HuH-7 (cell line): ENCODE data around the gene DUSP21.
"Not testable (repeated sequence)": the region's sequence is repeated elsewhere in the genome, so short reads cannot be mapped to it uniquely, and the experiment has no call there.

ENCODE experiments used
- DNase-seq: peaks from one replicate; pipeline ENCODE4 v3.0.0; 2011; ENCODE audit warnings: low spot score

DUSP21 gene

GRCh38 chrX:44843753-44844152 lies at the start of gene DUSP21:
Gene DUSP21 (plus strand): TSS chrX:44844021. CDS start chrX:44844133, 112 bp downstream.
- no peak for DNase-seq

- DNase-seq: no peak
Observed at GRCh38 chrX:44795945-44796450, 47.8 kb upstream of the DUSP21 start.

DNA sequence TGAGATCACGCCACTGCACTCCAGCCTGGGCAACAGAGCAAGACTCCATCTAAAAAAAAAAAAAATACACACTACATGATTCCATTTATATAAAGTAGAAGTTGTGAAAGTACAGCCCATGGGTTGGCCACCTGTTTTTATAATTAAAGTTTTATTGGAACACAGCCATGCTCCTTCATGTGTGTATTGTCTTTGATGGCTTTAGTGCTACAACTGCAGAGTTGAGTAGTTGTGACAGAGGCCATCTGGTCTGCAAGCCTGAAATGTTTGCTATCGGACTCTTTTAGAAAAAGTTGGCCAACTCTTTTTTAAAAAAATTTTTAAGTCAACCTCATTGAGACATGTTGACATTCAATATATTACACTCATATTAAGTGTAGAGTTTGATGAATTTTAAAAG lies 41.2 kb upstream of the DUSP21 start:
- DNase-seq: no peak

GRCh38 chrX:44815681-44816080 lies 28.1 kb upstream of the DUSP21 start:
- DNase-seq: no peak

DNA sequence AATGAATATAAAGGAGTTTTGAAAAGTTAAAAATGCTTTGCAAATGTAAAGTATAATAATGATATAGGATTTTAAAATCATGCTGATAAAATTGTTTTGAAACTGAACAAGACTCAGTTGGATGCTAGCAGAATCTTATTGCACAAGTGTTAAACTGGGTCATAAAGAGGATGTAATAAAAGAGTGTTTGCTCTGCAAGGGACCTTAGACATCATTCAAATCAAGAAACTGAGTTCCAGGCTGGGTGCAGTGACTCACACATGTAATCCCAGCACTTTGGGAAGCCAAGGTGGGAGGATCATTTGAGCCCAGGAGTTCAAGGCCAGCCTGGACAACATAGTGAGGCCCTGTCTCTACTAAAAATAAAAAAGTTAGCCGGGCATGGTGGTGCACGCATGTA lies 27.5 kb upstream of the DUSP21 start:
- no peak for DNase-seq

GRCh38 chrX:44817029-44817428 lies 26.8 kb upstream of the DUSP21 start:
- DNase-seq: no peak

DNA sequence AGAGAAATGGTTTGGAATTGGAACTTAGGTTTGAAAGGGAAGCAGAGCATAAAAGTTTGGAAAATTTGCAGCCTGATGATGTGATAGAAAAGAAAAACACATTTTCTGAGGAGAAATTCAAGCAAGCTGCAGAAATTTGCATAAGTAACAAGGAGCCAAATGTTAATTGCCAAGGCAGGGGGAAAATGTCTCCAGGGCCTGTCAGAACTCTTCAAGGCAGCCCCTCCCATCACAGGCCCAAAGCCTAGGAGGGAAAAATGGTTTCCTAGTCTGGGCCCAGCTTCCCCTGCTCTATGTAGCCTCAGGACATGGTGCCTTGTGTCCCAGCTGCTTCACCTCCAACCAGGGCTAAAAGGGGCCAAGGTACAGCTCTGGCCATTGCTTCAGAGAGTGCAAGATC lies 21.2 kb upstream of the DUSP21 start:
- no peak for DNase-seq

DNA sequence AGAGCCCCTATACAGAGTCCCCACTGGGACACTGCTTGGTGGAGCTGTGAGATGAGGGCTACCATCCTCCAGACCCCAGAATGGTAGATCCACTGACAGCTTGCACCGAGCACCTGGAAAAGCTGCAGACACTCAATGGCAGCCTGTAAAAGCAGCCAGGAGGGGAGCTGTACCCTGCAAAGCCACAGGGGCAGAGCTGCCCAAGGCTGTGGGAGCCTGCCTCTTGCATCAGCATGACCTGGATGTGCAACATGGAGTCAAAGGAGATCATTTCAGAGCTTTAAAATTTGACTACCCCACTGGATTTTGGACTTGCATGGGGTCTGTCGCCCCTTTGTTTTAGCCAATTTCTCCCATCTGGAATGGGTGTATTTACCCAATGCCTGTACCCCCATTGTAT lies 20.6 kb upstream of the DUSP21 start:
- not testable (repeated sequence) for DNase-seq

DNA sequence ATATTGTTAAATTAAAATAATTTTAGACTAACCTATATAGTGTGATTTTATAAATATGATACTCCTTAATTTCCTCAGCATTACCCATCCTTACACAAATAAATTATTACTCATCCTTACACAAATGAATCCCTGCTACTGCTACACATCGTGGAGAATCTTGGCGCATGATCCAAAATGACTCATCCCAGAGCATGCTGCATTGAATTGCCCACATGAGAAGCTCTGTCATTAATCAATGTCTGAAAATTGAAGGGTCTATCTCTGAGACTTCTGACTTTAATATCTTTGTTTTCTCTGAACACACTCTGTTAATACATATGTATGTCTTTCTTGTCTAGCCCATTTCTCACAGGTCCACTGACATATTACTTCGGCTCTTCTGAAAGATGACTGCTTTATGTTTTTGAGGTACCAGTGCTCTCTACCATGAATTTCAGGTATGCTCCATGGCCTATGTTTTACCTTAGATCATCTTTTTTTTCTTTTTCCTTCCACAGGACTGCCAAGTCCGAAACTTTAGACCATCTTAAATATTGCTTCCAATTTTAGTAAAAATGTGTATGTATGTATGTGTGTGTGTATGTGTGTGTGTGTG lies 15.7 kb upstream of the DUSP21 start:
- no peak for DNase-seq

GRCh38 chrX:44829832-44830231 lies 14.0 kb upstream of the DUSP21 start:
- DNase-seq: peak; percentile 20

DNA sequence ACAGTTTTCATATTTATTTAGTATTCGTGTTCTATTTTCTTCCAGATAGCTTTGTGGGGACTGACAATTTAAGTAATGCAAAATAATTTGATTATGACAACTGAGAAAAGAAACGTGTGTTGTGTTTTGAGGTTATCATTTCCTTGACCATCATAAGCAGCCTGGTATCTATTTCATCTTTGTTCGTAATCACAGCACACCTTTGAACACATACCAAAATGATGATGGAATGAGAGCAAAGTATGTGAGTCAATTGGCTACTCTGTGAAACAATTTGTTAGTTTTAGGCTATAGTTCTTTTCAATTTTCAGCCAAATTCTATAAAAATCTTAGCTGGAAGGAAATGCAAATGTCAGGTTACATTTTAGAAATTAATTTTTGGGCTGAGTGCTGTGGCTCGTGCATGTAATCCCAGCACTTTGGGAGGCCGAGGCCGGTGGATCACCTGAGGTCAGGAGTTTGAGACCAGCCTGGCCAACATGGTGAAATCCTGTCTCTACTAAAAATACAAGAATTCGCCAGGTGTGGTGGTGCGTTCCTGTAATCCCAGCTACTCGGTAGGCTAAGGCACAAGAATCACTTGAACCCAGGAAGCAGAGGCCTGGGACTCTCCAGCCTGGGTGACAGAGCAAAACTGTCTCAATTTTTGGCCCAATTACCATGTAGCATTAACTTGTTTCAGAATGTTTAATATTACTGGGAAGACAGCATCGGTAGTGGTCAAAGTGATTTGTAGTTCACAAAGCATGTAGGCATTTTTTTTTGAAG lies 1.1 kb upstream of the DUSP21 start:
- no peak for DNase-seq

GRCh38 chrX:44843318-44843702 lies 511 bp upstream of the DUSP21 start:
- peak; percentile 32 for DNase-seq

DNA sequence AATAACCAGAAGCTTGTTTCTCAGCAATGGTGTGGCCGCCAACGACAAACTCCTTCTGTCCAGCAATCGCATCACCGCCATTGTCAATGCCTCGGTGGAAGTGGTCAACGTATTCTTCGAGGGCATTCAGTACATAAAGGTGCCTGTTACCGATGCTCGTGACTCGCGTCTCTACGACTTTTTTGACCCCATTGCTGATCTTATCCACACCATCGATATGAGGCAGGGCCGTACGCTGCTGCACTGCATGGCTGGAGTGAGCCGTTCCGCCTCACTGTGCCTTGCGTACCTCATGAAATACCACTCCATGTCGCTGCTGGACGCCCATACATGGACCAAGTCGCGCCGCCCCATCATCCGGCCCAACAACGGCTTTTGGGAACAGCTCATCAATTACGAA lies 383 bp downstream of the DUSP21 start:
- no peak for DNase-seq

DNA sequence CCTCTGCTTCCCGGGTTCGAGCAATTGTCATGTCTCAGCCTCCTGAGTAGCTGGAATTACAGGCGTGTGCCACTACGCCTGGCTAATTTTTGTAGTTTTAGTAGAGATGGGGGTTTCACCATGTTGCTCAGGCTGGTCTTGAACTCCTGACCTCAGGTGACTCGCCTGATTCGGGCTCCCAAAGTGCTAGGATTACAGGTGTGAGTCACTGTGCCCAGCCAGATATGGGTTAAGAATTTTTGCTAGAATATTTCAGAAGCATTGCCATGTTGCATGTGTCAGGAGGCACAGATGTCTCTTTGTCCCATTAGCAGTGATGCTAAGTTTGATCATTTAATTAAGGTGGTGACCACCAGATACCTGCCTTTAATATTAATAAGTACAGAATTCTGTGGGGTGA lies 7.1 kb downstream of the DUSP21 start:
- DNase-seq: not testable (repeated sequence)

DNA sequence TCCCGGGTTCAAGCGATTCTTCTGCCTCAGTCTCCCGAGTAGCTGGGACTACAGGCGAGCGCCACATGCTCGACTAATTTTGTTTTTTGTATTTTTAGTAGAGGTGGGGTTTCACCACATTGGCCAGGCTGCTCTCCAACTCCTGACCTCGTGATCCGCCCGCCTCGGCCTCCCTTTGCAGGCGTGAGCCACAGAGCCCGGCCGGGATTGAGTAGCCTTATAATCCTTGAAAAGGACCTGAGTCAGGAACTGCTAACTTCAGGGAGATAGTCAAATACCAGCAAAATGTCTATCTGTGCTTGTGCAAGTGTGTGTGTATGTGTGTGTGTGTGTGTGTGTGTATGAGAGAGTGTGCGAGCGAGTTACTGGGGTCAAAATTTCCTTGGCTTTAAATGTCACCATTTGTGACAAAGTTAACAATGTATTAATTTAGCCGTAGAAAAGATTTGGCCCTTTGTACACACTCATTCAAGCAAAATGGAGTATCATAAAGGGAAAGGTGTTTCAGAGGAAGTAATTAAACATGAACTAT lies 27.4 kb downstream of the DUSP21 start:
- no peak for DNase-seq

DNA sequence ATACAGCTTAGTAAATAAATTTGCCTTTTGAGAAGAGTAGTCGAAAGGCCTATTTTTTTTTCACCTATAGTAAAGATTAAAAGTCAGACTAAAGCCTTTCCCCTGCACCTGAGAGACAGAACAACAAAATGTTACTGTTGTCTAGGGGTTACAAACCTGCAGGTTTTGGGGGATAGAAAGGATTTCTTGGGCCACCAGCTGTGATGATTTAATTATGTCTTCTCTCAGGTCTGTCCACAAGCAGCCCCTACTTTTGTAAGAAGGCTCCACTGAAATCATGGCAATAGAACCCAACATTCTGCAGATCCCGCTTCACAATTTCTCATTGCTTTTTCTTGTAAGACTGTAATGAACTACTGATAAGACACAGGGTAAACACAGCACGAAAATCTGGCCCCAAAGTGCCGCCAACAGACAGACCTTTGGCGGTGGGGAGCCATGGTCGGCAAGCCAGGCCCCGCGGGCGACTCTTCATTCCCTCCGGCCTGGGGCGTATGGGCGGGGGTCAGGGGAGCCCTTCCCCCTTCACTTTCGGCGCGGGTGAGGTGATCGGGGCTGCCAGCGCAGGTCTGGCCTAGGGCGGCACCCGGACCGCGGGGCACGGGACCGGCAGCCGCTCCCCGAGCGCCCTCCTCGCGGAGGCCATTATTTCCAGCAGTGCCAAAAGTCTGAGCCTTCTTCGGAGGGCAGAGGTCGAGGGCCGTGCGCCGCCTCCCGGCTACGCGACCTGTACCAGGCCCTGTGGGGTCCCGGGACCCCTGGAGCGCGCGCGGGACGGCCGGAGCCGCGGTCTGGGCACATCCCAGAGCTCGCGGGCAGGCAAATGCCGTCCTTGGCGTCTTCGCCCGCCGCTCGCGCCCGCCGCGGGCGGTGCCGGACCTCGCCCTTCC lies 28.4 kb downstream of the DUSP21 start:
- peak; percentile 15 for DNase-seq

DNA sequence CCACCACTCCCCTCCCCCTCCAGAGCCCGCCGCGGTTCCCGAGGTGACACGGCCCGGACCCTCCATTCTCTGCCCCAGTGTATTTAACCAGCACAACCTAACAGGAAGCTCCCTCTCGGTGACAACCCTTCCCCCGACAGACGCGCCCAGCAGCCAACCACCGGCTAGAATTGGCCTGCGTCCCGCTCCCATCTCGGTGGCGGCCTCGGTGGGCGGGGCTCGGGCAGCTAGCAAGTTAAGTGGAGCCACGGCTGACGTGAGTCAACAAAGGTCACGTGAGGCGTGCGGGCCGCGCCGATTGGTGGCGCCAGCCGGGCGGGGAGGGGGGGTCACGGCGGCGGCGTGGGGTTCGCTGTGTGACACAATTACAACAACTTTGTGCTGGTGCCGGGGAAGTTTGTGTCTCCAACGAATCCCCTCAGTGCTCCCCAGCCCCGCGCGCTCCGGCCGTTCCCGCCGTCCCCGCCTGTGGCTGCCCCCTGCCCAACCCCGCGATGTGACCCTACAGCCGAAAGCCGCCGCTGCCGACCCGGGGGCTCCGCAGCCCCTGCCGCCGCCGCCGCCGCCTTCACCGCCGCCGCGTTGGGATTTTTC lies 29.1 kb downstream of the DUSP21 start, which contains the start of gene KDM6A:
TSS of gene KDM6A (plus strand) at position 368 of the 594 bp plus-strand sequence. CDS start 364 bp downstream, outside the sequence.
- peak; percentile 82 for DNase-seq

DNA sequence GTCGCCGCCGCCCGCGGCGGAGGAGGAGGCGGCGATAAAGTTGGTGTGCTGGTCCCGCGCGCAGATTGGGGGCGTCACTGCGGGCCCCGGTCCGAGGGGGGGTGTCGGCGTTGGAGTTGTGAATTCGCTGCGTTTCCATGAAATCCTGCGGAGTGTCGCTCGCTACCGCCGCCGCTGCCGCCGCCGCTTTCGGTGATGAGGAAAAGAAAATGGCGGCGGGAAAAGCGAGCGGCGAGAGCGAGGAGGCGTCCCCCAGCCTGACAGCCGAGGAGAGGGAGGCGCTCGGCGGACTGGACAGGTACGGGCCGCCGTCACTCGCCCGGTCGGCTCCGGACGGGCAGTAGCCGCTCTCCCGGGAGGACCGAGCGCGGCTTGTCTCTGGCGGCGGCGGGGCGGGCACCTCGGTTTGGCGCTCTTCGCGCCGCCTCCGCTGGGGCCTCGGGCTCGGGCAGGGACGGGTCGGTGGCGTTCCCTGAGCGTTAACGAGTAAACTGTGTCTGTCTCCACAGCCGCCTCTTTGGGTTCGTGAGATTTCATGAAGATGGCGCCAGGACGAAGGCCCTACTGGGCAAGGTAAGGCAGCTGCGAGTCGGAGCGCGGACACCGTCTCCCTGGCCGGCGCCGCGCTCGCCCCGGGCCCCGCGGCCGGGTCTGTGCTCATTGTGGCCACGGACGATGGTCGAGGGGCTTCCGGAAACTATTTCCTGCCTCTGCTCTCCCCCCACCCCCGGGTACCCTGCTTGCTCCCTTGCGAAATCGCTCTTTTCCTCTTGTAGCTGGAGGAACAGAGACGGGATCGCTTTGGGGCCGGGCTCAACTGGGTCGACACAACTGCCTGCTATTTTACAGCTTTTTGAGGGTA lies 29.8 kb downstream of the DUSP21 start:
- no peak for DNase-seq

DNA sequence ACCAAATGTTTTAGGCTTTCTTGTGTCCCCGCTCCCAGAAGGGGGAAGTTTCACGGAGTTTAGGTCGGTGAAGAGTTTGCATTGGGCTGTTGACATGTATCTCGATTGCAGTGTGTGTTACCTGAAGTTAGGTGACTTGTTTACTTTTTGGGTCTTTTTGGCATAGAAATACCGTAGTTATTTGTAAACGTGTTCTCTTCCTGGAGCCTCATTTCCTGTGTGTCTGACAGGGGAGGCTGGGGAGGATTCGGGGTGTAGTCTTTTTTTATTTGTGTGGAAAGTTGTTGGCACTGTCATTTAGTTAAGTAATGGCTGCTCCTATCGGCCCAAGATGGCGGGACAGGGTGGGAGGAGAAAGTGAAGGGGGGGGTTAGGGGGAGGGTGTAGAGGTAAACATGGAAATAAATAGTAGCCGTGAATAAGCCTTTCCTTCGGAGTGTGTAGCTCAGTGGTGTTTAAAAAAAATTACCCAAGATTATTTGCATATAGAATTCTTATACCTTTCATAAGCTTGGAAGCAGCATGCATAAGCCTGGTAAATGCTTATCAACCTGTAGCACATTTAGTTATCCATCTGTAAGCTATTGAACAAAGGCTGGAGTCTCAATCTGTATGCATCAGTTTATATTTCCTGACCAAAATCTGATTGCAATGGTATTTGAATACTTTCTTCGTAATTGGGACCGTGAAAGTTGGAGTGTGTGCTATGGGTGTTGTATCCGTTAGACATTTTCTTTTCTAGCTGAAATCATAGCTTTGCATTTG lies 30.8 kb downstream of the DUSP21 start:
- DNase-seq: peak; percentile 36

- DNase-seq: no peak
Observed at GRCh38 chrX:44875185-44875489, 31.3 kb downstream of the DUSP21 start.
